HEK293T (cell line): ENCODE results near the gene NAGLU.

Experiments used
- CTCF ChIA-PET: fragments of 350-600 bp; formaldehyde crosslinking; extraction: SDS; loops from one replicate; lab custom pipeline; 2021; ENCODE audit warnings: antibody characterized with exemption, inconsistent platforms; lab: Yijun Ruan, JAX
- POLR2A ChIA-PET: fragments of 350-600 bp; formaldehyde crosslinking; extraction: SDS; loops from one replicate; lab custom pipeline; 2020; ENCODE audit warnings: antibody characterized with exemption, inconsistent platforms; lab: Yijun Ruan, JAX
- DNase-seq: peaks from one replicate; pipeline ENCODE4 v3.0.0; 2012; ENCODE audit warnings: mixed read lengths; ENCODE audit errors: extremely low spot score
- ARNT ChIP-seq: fragments of 450-650 bp; IDR thresholded peaks from 2 replicates; pipeline ENCODE4 v1.6.1; 2017; ENCODE audit warnings: mild to moderate bottlenecking
- BHLHE40 ChIP-seq: fragments of 450-650 bp; IDR thresholded peaks from 2 replicates; pipeline ENCODE4 v1.6.1; 2016; ENCODE audit warnings: mild to moderate bottlenecking, moderate library complexity, borderline replicate concordance
- CTBP1 ChIP-seq: fragments of 450-650 bp; IDR thresholded peaks from 2 replicates; pipeline ENCODE4 v1.6.1; 2016; ENCODE audit warnings: borderline replicate concordance
- ELF4 ChIP-seq: fragments of 450-650 bp; IDR thresholded peaks from 2 replicates; pipeline ENCODE4 v1.6.1; 2017; ENCODE audit warnings: antibody characterized with exemption
- FOXA1 ChIP-seq: fragments of 450-650 bp; IDR thresholded peaks from 2 replicates; pipeline ENCODE4 v1.6.1; 2016; ENCODE audit warnings: mild to moderate bottlenecking
- FOXK2 ChIP-seq: fragments of 450-650 bp; IDR thresholded peaks from 2 replicates; pipeline ENCODE4 v1.6.1; 2016; ENCODE audit warnings: mild to moderate bottlenecking
- FOXM1 ChIP-seq: fragments of 450-650 bp; IDR thresholded peaks from 2 replicates; pipeline ENCODE4 v1.6.1; 2017; ENCODE audit warnings: mild to moderate bottlenecking, borderline replicate concordance
- HDGF ChIP-seq: fragments of 450-650 bp; IDR thresholded peaks from 2 replicates; pipeline ENCODE4 v1.6.1; 2017; ENCODE audit warnings: antibody characterized with exemption, borderline replicate concordance
- L3MBTL2 ChIP-seq: fragments of 450-650 bp; conservative IDR thresholded peaks from 2 replicates; pipeline ENCODE4 v1.6.1; 2016; ENCODE audit warnings: mild to moderate bottlenecking
- LEF1 ChIP-seq: fragments of 450-650 bp; IDR thresholded peaks from 2 replicates; pipeline ENCODE4 v1.6.1; 2017; ENCODE audit warnings: mild to moderate bottlenecking, borderline replicate concordance
- NFRKB ChIP-seq: fragments of 450-650 bp; IDR thresholded peaks from 2 replicates; pipeline ENCODE4 v1.6.1; 2016; ENCODE audit warnings: mild to moderate bottlenecking, moderate library complexity
- SP1 ChIP-seq: fragments of 450-650 bp; IDR thresholded peaks from 2 replicates; pipeline ENCODE4 v1.6.1; 2017
- SUZ12 ChIP-seq: fragments of 450-650 bp; IDR thresholded peaks from 2 replicates; pipeline ENCODE4 v1.6.1; 2016; ENCODE audit warnings: mild to moderate bottlenecking
- TARDBP ChIP-seq: fragments of 450-650 bp; IDR thresholded peaks from 2 replicates; pipeline ENCODE4 v1.6.1; 2016
- ZNF384 ChIP-seq: fragments of 450-650 bp; IDR thresholded peaks from 2 replicates; pipeline ENCODE4 v1.6.1; 2016
- TF ChIP-seq, protein P1 (sequence below): fragments of 450-650 bp; IDR thresholded peaks from 2 replicates; pipeline ENCODE4 v1.6.1; 2016

NAGLU gene

DNA sequence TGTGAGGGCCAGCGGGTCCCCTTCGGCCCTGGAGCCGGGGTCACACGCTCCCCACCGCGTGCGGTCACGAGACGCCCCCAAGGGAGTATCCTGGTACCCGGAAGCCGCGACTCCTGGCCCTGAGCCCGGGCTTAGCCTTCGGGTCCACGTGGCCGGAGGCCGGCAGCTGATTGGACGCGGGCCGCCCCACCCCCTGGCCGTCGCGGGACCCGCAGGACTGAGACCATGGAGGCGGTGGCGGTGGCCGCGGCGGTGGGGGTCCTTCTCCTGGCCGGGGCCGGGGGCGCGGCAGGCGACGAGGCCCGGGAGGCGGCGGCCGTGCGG, at the start of gene NAGLU:
Gene NAGLU (plus strand): TSS at position 194 of the 324 bp plus-strand sequence. CDS start 32 bp downstream, at position 226.
- ChIA-PET POLR2A (interaction anchor here (0.6 to 3.4 kb wide), 28 partner anchors 9 to 569 kb away, joined by 3 to 37 read pairs (median 5); partner anchors contain the start of genes CAVIN1, CNP, HSD17B1 and MLX), CTCF (interaction anchor here (0.6 to 1.4 kb wide), 6 partner anchors 9 to 158 kb away, joined by 3 to 10 read pairs (median 4); partner anchors contain the start of gene PSMC3IP)

DNA sequence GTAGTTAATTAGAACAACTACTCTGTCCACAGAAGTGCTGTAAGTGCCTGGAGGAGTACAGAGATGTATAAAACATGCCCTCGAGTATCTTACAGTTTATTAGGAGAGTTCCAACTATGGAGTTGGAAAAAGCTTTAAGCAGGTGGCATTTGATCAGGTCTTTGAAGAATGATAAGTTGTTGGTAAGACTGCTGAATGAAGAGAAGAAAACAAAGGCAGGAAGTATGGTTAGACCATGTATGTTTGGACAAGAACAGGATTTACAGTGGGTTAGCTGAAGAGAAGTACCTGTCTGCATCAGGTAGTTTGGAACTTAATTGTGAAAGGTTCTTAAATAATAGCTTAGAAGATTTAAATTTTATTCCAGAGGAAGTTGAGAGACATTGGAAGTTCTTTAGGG, 48.0 kb upstream of the NAGLU start:
- TF ChIP-seq BHLHE40 = no peak
- TF ChIP-seq SUZ12 = no peak
- no peak for TF ChIP-seq ZNF384
- no peak for TF ChIP-seq NFRKB
- no peak for TF ChIP-seq HDGF
- TF ChIP-seq FOXK2 = no peak
- TF ChIP-seq FOXA1 = no peak
- TF ChIP-seq, protein P1, sequence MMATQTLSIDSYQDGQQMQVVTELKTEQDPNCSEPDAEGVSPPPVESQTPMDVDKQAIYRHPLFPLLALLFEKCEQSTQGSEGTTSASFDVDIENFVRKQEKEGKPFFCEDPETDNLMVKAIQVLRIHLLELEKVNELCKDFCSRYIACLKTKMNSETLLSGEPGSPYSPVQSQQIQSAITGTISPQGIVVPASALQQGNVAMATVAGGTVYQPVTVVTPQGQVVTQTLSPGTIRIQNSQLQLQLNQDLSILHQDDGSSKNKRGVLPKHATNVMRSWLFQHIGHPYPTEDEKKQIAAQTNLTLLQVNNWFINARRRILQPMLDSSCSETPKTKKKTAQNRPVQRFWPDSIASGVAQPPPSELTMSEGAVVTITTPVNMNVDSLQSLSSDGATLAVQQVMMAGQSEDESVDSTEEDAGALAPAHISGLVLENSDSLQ = no peak
- TF ChIP-seq L3MBTL2 = no peak
- no peak for TF ChIP-seq TARDBP
- TF ChIP-seq LEF1 = no peak
- TF ChIP-seq SP1 = no peak
- TF ChIP-seq CTBP1 = no peak
- no peak for TF ChIP-seq FOXM1
- TF ChIP-seq ELF4 = no peak
- no peak for TF ChIP-seq ARNT
- ChIA-PET POLR2A (no interaction called here), CTCF (no interaction called here)
- no peak for DNase-seq

More for the DNA sequence above, at the start of gene NAGLU:
- TF ChIP-seq L3MBTL2 (peak; percentile 10; the same call in 1 of the 2 replicates), FOXM1 (no peak), CTBP1 (no peak), ELF4 (peak; percentile 97)
- peak; percentile 96 for DNase-seq

- no peak for DNase-seq
- no peak for TF ChIP-seq SUZ12
- no peak for TF ChIP-seq FOXK2
- TF ChIP-seq ARNT = no peak
- no peak for TF ChIP-seq SP1
- no peak for TF ChIP-seq TARDBP
- TF ChIP-seq L3MBTL2 = no peak
- POLR2A ChIA-PET = no interaction called here
- CTCF ChIA-PET = interaction anchor here (0.8 kb wide), 1 partner anchor 24 kb away, joined by 5 read pairs; no protein-coding TSS in a partner anchor
Measured at GRCh38 chr17:42493319-42493718, 42.7 kb upstream of the NAGLU start.

GRCh38 chr17:42494673-42495072, 41.4 kb upstream of the NAGLU start:
- ChIA-PET CTCF (interaction anchor here (0.8 kb wide), 1 partner anchor 33 kb away, joined by 5 read pairs; no protein-coding TSS in a partner anchor), POLR2A (no interaction called here)
- DNase-seq = no peak
- no peak for TF ChIP-seq LEF1
- no peak for TF ChIP-seq CTBP1
- peak; percentile 31; the same call in 1 of the 2 replicates for TF ChIP-seq ELF4
- TF ChIP-seq ARNT = no peak
- no peak for TF ChIP-seq HDGF
- TF ChIP-seq ZNF384 = no peak

GRCh38 chr17:42498828-42499227, 37.2 kb upstream of the NAGLU start:
- CTCF ChIA-PET = no interaction called here
- POLR2A ChIA-PET = no interaction called here
- DNase-seq = no peak

GRCh38 chr17:42502091-42502490, 34.0 kb upstream of the NAGLU start:
- ChIA-PET CTCF (interaction anchor here (0.5 kb wide), 1 partner anchor 31 kb away, joined by 3 read pairs; no protein-coding TSS in a partner anchor), POLR2A (no interaction called here)
- no peak for DNase-seq
- TF ChIP-seq ELF4 (no peak), LEF1 (no peak), L3MBTL2 (no peak)

More at GRCh38 chr17:42498828-42499227, 37.2 kb upstream of the NAGLU start:
- TF ChIP-seq SP1 (no peak), ELF4 (no peak)

GRCh38 chr17:42502926-42503325, 33.1 kb upstream of the NAGLU start:
- TF ChIP-seq, protein P1 = no peak
- TF ChIP-seq NFRKB = no peak
- no peak for TF ChIP-seq SP1
- no peak for TF ChIP-seq SUZ12
- TF ChIP-seq L3MBTL2 = no peak
- no peak for TF ChIP-seq LEF1
- no peak for TF ChIP-seq FOXK2
- no peak for TF ChIP-seq TARDBP
- no peak for TF ChIP-seq BHLHE40
- TF ChIP-seq FOXM1 = no peak
- TF ChIP-seq CTBP1 = no peak
- TF ChIP-seq FOXA1 = no peak
- no peak for TF ChIP-seq ARNT
- TF ChIP-seq HDGF = no peak
- no peak for DNase-seq
- ChIA-PET CTCF (no interaction called here), POLR2A (no interaction called here)
